AG04450 (cell line): ENCODE results near the gene PXK. TPM values are rescaled to one million over a fixed set of nuclear protein-coding genes. Genes with fewer than 3 reads are reported as not detected.

Source experiments
- CTCF ChIA-PET: fragments of 300-600, 350-600 bp; formaldehyde crosslinking; extraction: SDS; loops from one replicate; lab custom pipeline; 2022; ENCODE audit warnings: antibody characterized with exemption, inconsistent platforms; lab: Charles Lee
- POLR2A ChIA-PET: fragments of 350-600 bp; formaldehyde crosslinking; extraction: SDS; loops from one replicate; lab custom pipeline; 2021; ENCODE audit warnings: antibody characterized with exemption, inconsistent platforms; lab: Yijun Ruan, JAX
- DNase-seq: peaks from one replicate; pipeline ENCODE4 v3.0.0-alpha.2; 2011; ENCODE audit warnings: low read depth, low spot score
- H3K27ac ChIP-seq: one replicate; pipeline ENCODE4 v1.5.1; 2012; ENCODE audit warnings: low read depth, low read length, control low read depth
- H3K27me3 ChIP-seq: one replicate; pipeline ENCODE4 v1.6.0; 2012; ENCODE audit warnings: low read length; ENCODE audit not compliant: control insufficient read depth, insufficient read depth
- H3K4me3 ChIP-seq: 2 replicates; pipeline ENCODE4 v1.5.1; 2011; ENCODE audit warnings: mild to moderate bottlenecking, low read depth, low read length, control low read depth
- H3K9me3 ChIP-seq: 2 replicates; pipeline ENCODE4 v1.5.1; 2012; ENCODE audit warnings: low read length; ENCODE audit not compliant: control insufficient read depth, insufficient read depth
- polyA plus RNA-seq: library from polyadenylated mRNA; depleted of rRNA; stranded (reverse); fragments of >200 nt; gene quantifications from 2 replicates; pipeline ENCODE4 v1.2.3, GENCODE V29; 2011
- TF ChIP-seq, protein P1 (sequence below): IDR thresholded peaks from 2 replicates; pipeline ENCODE4 v1.5.1; 2011; ENCODE audit warnings: low read depth, low read length, control low read depth, inconsistent platforms

The PXK gene
- polyA plus RNA-seq, 1 experiment, result 70.3 TPM

DNA sequence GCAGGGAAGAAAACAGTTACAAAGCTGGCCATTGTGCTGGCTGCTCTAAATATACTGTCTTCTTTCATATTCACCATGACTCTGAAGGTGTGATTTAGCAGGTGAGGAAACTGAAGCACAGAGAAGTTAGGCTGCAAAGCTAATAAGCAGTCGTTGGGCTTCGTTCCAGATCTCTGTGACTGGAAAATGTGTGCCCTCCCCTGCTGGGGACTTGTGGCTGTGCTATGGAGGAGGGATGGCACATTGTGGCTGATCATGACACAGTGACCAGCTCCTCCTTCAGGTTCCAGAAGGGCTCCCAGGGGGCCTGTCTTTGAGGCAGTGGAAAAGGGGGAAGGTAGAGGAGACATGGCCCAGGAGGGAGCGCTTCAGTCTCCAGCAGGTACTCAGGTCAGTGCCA, 19.2 kb downstream of the PXK start:
- ChIA-PET CTCF (interaction anchor here (4.9 kb wide), 1 partner anchor 45 kb away, joined by 24 read pairs; the partner anchor contains the start of genes HTD2 and RPP14), POLR2A (no interaction called here)
- no peak for DNase-seq
- Histone ChIP-seq H3K27ac (no peak overlapping the region), H3K9me3 (no peaks in the 10 kb centered on the region), H3K27me3 (no peaks in the 10 kb centered on the region), H3K4me3 (no peak overlapping the region)
- TF ChIP-seq, protein P1, sequence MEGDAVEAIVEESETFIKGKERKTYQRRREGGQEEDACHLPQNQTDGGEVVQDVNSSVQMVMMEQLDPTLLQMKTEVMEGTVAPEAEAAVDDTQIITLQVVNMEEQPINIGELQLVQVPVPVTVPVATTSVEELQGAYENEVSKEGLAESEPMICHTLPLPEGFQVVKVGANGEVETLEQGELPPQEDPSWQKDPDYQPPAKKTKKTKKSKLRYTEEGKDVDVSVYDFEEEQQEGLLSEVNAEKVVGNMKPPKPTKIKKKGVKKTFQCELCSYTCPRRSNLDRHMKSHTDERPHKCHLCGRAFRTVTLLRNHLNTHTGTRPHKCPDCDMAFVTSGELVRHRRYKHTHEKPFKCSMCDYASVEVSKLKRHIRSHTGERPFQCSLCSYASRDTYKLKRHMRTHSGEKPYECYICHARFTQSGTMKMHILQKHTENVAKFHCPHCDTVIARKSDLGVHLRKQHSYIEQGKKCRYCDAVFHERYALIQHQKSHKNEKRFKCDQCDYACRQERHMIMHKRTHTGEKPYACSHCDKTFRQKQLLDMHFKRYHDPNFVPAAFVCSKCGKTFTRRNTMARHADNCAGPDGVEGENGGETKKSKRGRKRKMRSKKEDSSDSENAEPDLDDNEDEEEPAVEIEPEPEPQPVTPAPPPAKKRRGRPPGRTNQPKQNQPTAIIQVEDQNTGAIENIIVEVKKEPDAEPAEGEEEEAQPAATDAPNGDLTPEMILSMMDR, result no peak

DNA sequence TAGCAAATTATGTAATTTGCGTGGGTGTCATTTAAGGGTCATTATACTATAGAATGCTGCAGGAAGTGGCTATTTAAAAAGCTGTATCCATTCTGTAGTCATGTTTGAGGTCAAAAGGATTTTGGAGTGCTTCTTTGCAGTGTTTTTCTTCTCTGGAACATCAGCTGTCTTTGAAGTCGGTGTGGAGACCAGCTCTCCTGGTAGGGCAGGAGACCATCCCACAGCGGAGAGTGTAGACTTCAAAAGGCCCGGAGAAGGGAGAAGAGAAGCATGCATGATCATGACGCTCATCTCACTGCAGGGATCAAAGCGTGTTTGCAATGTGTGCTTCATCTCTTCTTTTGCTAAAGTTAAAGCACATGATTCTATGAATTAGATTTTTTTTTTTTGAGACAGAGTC, 19.9 kb downstream of the PXK start:
- CTCF ChIA-PET, result interaction anchor here (4.9 kb wide), 1 partner anchor 46 kb away, joined by 24 read pairs; the partner anchor contains the start of genes HTD2 and RPP14
- TF ChIP-seq, protein P1, result no peak
- POLR2A ChIA-PET, result no interaction called here

DNA sequence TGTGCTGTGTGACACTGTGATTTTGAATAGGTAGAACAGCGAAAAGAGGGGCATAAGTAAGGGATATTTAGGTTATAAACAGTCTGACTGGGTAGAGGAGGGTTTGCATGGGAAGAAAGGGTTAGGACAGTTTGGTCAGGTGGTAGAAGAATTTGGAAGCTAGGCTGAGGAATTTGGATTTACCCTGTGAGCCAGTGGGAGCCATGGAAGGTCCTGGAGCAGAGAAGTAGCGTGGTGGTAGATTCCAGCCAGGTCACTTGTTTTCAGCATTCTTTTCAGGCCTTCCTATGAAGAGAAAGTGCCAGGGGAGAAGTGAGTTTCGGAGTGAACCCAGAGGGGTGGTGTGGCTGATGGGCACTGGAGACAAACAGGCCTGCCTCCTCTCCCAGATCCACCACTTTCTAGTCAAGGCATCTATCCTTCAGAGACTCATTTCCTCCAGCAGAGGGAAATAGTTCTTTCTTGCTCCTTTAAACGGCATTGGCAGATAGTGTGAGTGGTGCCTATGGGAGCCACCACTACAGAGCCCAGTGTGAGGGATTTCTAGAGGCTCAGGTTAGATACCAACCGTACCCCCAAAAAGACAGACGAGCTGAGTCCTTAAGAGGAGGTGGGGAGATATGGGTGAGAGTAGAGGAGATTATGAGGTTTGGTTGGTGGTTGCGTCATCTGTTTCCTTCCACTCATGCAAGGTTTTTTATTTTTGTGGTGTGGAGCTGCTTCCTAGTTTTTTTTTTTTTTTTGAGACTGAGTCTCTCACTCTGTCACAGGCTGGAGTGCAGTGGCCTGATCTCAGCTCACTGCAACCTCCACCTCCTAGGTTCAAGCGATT, 21.2 kb downstream of the PXK start:
- H3K27me3 ChIP-seq, result no peaks in the 10 kb centered on the region
- no peaks in the 10 kb centered on the region for H3K9me3 ChIP-seq
- TF ChIP-seq, protein P1, result peak; percentile 24; the same call in 1 of the 2 replicates
- CTCF ChIA-PET, result interaction anchor here (0.5 kb wide), 1 partner anchor 45 kb away, joined by 3 read pairs; no protein-coding TSS in a partner anchor
- H3K4me3 ChIP-seq, result no peak overlapping the region
- DNase-seq, result no peak
- POLR2A ChIA-PET, result no interaction called here
- no peak overlapping the region for H3K27ac ChIP-seq

More for the DNA sequence above, 19.9 kb downstream of the PXK start:
- Histone ChIP-seq H3K27ac (no peak overlapping the region), H3K27me3 (no peaks in the 10 kb centered on the region), H3K9me3 (no peaks in the 10 kb centered on the region), H3K4me3 (no peak overlapping the region)
- DNase-seq, result no peak

DNA sequence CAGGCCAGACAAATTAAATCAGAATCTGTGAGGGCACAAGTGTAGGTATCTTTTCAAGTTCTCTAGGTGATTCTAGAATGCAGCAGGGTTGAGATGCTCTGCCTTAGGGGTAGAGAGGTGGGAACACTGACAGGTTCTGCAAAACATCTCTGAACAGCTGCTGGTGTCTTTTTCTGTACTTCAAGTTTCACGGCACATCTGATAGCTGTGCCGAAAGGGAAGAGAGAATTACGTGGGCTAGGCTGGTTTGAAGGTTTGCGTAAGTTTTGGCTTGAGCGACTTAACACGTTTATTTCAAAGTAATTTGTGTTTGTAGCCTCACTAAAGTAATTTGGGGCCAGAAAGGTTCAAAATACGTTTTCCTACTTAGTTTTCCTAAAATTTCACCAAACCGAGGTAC, 22.5 kb downstream of the PXK start:
- Histone ChIP-seq H3K27ac (no peak overlapping the region), H3K4me3 (no peak overlapping the region), H3K9me3 (no peaks in the 10 kb centered on the region), H3K27me3 (no peaks in the 10 kb centered on the region)
- CTCF ChIA-PET, result no interaction called here
- DNase-seq, result no peak
- TF ChIP-seq, protein P1, result no peak
- POLR2A ChIA-PET, result no interaction called here

DNA sequence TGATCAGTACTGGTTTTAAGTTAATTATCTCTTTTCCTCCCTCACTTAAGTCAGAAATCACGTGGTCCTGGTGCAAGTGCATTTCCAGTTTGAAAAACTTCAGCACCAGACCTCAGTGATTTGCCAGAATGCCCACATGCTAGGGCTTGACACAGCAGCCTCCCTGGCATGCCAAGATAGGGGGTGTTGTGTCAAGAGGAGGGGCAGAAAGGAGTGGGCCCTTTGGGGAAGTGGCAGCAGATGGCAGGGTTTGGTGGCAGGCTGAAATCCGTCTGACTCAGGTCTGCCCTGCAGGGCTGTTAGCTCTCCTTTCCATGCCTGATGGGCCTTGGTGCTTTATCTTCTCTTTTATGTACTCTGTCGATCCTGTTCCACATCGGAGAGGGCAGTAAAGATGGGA, 23.4 kb downstream of the PXK start:
- ChIA-PET POLR2A (interaction anchor here (1.0 kb wide), 1 partner anchor 23 kb away, joined by 3 read pairs; no protein-coding TSS in a partner anchor), CTCF (no interaction called here)
- Histone ChIP-seq H3K27ac (no peak overlapping the region), H3K27me3 (no peaks in the 10 kb centered on the region), H3K9me3 (no peaks in the 10 kb centered on the region), H3K4me3 (no peak overlapping the region)
- no peak for DNase-seq
- TF ChIP-seq, protein P1, result no peak
